NCI-H1417 treated with DMSO at 0.1 percent for 48 hours (cell line): Measurements from ENCODE around the gene FBXW12.

ENCODE experiments used
- DNase-seq: peaks from one replicate; lab custom pipeline; 2025; lab: John Stamatoyannopoulos, UW

Gene FBXW12

GRCh38 chr3:48409291-48410201 lies 37.5 kb downstream of the FBXW12 start:
- no peak for DNase-seq

- DNase-seq: no peak
These were observed 38.4 kb downstream of the FBXW12 start for GRCh38 chr3:48410205-48411040.

- no peak for DNase-seq
These were observed 39.1 kb downstream of the FBXW12 start for GRCh38 chr3:48411041-48411588.

GRCh38 chr3:48411606-48412374 lies 39.8 kb downstream of the FBXW12 start:
- no peak for DNase-seq

- DNase-seq: no peak
These were observed 40.5 kb downstream of the FBXW12 start for GRCh38 chr3:48412375-48413001.

- DNase-seq: no peak
These were observed 41.1 kb downstream of the FBXW12 start for GRCh38 chr3:48413086-48413485.

GRCh38 chr3:48413611-48414010 lies 41.6 kb downstream of the FBXW12 start:
- DNase-seq: no peak

- DNase-seq: no peak
These were observed 42.6 kb downstream of the FBXW12 start for GRCh38 chr3:48414376-48415250.

GRCh38 chr3:48415251-48415953 lies 43.4 kb downstream of the FBXW12 start:
- no peak for DNase-seq

GRCh38 chr3:48416091-48416505 lies 44.1 kb downstream of the FBXW12 start:
- DNase-seq: no peak

GRCh38 chr3:48416546-48416945 lies 44.5 kb downstream of the FBXW12 start:
- no peak for DNase-seq

GRCh38 chr3:48417529-48418108 lies 45.6 kb downstream of the FBXW12 start:
- DNase-seq: no peak

GRCh38 chr3:48418140-48418539 lies 46.1 kb downstream of the FBXW12 start:
- no peak for DNase-seq

- no peak for DNase-seq
These were observed 46.6 kb downstream of the FBXW12 start for GRCh38 chr3:48418651-48419050.

GRCh38 chr3:48419149-48419548 lies 47.1 kb downstream of the FBXW12 start:
- DNase-seq: no peak

- no peak for DNase-seq
These were observed 47.6 kb downstream of the FBXW12 start for GRCh38 chr3:48419597-48419996.

GRCh38 chr3:48420561-48420960 lies 48.5 kb downstream of the FBXW12 start:
- no peak for DNase-seq

- no peak for DNase-seq
These were observed 50.3 kb downstream of the FBXW12 start for GRCh38 chr3:48422272-48422671.

- DNase-seq: no peak
These were observed 50.7 kb downstream of the FBXW12 start for GRCh38 chr3:48422681-48423080.
